LoVo (cell line): ENCODE measurements around the gene PDSS1.
"Not testable (repeated sequence)": the region's sequence is repeated elsewhere in the genome, so short reads cannot be mapped to it uniquely, and the experiment has no call there.

Source experiments
- DNase-seq: peaks from one replicate; pipeline ENCODE4 v3.0.0-alpha.2; 2016; ENCODE audit warnings: low spot score

Gene PDSS1

GRCh38 chr10:26697163-26697921, at the start of gene PDSS1:
Gene PDSS1, plus strand, starts transcription at chr10:26697701. Its CDS starts 11 bp downstream, at chr10:26697712.
- peak; percentile 66 for DNase-seq

- DNase-seq, result not testable (repeated sequence)
Measured at GRCh38 chr10:26648245-26648636, 49.3 kb upstream of the PDSS1 start.

GRCh38 chr10:26650406-26650805, 47.1 kb upstream of the PDSS1 start:
- DNase-seq, result no peak

GRCh38 chr10:26651476-26651875, 46.0 kb upstream of the PDSS1 start:
- DNase-seq, result not testable (repeated sequence)

- no peak for DNase-seq
Measured at GRCh38 chr10:26653004-26653403, 44.5 kb upstream of the PDSS1 start.

GRCh38 chr10:26655746-26656145, 41.8 kb upstream of the PDSS1 start:
- no peak for DNase-seq

GRCh38 chr10:26662864-26663263, 34.6 kb upstream of the PDSS1 start:
- no peak for DNase-seq

- no peak for DNase-seq
Measured at GRCh38 chr10:26665080-26666048, 32.1 kb upstream of the PDSS1 start.

- DNase-seq, result no peak
Measured at GRCh38 chr10:26675873-26676257, 21.6 kb upstream of the PDSS1 start.

- no peak for DNase-seq
Measured at GRCh38 chr10:26679588-26679987, 17.9 kb upstream of the PDSS1 start.

GRCh38 chr10:26681076-26681475, 16.4 kb upstream of the PDSS1 start:
- DNase-seq, result no peak

- peak; percentile 23 for DNase-seq
Measured at GRCh38 chr10:26681971-26682370, 15.5 kb upstream of the PDSS1 start.

GRCh38 chr10:26682931-26683330, 14.6 kb upstream of the PDSS1 start:
- no peak for DNase-seq

- DNase-seq, result peak; percentile 46
Measured at GRCh38 chr10:26684667-26685264, 12.7 kb upstream of the PDSS1 start.

- DNase-seq, result no peak
Measured at GRCh38 chr10:26685441-26685840, 12.1 kb upstream of the PDSS1 start.

GRCh38 chr10:26689399-26689798, 8.1 kb upstream of the PDSS1 start:
- DNase-seq, result no peak

- no peak for DNase-seq
Measured at GRCh38 chr10:26690731-26691475, 6.6 kb upstream of the PDSS1 start.

GRCh38 chr10:26694536-26694935, 3.0 kb upstream of the PDSS1 start:
- not testable (repeated sequence) for DNase-seq

- no peak for DNase-seq
Measured at GRCh38 chr10:26696786-26697162, 727 bp upstream of the PDSS1 start.

GRCh38 chr10:26697922-26698608, 564 bp downstream of the PDSS1 start:
- no peak for DNase-seq

- no peak for DNase-seq
Measured at GRCh38 chr10:26698909-26699308, 1.4 kb downstream of the PDSS1 start.
